KOPT-K1 (cell line): ENCODE data around the gene NR1H3.
"Not testable (repeated sequence)": the region's sequence is repeated elsewhere in the genome, so short reads cannot be mapped to it uniquely, and the experiment has no call there.

Experiments
- H3K27ac ChIP-seq: fragments of 200-600 bp; sonication (generic); 2 replicates; pipeline ENCODE4 v1.5.1; 2016; ENCODE audit warnings: antibody characterized with exemption, mild to moderate bottlenecking, low read depth, low read length; ENCODE audit not compliant: poor library complexity, severe bottlenecking
- H3K36me3 ChIP-seq: fragments of 200-600 bp; sonication (generic); 2 replicates; pipeline ENCODE4 v1.5.1; 2017; ENCODE audit warnings: antibody characterized with exemption, mild to moderate bottlenecking, low read length, moderate library complexity; ENCODE audit not compliant: insufficient read depth
- H3K9me3 ChIP-seq: fragments of 200-600 bp; sonication (generic); 2 replicates; pipeline ENCODE4 v1.5.1; 2017; ENCODE audit warnings: antibody characterized with exemption, low read length, mild to moderate bottlenecking; ENCODE audit not compliant: insufficient read depth, poor library complexity, severe bottlenecking

The NR1H3 gene

GRCh38 chr11:47257517-47258316, at the start of gene NR1H3:
Gene NR1H3 (plus strand): TSS chr11:47257996. CDS start chr11:47259217, 1,221 bp downstream.
- Histone ChIP-seq H3K9me3 (no peaks in the 10 kb centered on the region), H3K27ac (no peak within 1 kb of the TSS), H3K36me3 (no peaks in the 10 kb centered on the region)

GRCh38 chr11:47208008-47208552, 49.7 kb upstream of the NR1H3 start:
- H3K36me3 ChIP-seq, H3K9me3 ChIP-seq, H3K27ac ChIP-seq: not testable (repeated sequence)

- no peaks in the 10 kb centered on the region for H3K36me3 ChIP-seq
- H3K9me3 ChIP-seq, result no peaks in the 10 kb centered on the region
- H3K27ac ChIP-seq, result no peak overlapping the region
These were observed 49.2 kb upstream of the NR1H3 start for GRCh38 chr11:47208628-47209027.

GRCh38 chr11:47212938-47213337, 44.9 kb upstream of the NR1H3 start:
- H3K9me3 ChIP-seq, result no peaks in the 10 kb centered on the region
- H3K36me3 ChIP-seq, result peaks cover 12% of the 10 kb centered on the region
- no peak overlapping the region for H3K27ac ChIP-seq

DNA sequence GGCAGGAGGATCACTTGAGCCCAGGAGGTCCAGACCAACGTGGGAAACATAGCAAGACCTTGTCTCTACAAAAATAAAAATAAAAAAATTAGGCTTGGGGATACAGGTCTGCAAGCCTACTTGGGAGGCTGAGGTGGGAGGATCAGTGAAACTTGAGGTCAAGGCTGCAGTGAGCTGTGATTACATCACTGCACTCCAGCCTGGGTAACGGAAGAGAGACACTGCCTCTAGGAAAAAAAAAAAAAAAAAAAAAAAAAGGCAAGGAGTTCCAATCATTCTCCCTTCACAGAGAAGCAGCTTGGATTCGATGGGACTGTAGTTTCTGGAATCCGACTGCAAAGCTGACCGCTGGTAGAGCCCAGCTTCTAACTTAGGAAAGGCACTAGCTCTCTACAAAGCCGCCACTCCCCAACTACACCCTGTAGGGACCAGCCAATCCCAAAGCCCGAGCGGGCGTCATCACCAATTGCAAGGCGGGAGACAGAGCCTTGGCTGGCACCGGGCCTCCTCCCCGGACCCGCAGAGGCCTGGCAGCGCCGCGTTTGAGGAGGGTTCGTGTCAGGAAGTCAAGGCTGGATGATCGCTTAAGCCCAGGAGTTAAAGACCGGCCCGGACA, 43.7 kb upstream of the NR1H3 start:
- peak overlapping the region; percentile 96 for H3K27ac ChIP-seq
- no peaks in the 10 kb centered on the region for H3K9me3 ChIP-seq
- peaks cover 19% of the 10 kb centered on the region for H3K36me3 ChIP-seq

- Histone ChIP-seq H3K36me3 (peaks cover 33% of the 10 kb centered on the region), H3K27ac (peak overlapping the region; percentile 96), H3K9me3 (no peaks in the 10 kb centered on the region)
These were observed 42.4 kb upstream of the NR1H3 start for GRCh38 chr11:47215366-47215910.

DNA sequence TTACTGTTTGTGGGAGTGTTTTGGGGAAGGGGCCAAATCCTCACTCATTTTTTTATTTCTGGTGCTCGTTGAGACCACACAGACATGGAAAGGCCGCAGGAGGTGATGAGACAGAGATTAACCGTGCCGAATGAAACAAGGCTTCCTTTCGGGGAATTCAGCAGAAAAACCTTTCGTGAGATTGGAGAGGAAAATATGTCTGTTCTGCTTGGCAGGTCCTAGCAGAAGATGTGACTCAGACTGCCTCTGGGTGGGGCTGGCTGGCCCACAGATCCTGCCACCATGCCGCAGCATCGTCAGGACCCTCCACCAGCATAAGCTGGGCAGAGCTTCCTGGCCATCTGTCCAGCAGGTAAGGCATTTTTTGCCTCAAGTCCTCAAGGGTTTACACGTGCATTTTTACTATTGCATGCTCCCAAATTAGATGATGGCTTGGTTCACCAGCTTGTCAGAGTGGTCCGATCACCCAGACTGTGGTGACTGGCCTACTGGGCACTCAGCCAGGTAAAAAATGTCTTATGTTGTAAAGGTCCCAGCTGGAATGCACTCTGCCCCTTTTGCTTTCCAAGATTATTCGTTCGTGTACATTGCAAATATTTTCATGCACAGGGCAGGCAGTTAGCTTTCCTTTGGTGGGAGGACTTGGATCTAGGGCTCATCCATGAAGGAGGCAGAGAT, 41.5 kb upstream of the NR1H3 start:
- Histone ChIP-seq H3K27ac (peak overlapping the region; percentile 96), H3K9me3 (no peaks in the 10 kb centered on the region), H3K36me3 (peaks cover 37% of the 10 kb centered on the region)

DNA sequence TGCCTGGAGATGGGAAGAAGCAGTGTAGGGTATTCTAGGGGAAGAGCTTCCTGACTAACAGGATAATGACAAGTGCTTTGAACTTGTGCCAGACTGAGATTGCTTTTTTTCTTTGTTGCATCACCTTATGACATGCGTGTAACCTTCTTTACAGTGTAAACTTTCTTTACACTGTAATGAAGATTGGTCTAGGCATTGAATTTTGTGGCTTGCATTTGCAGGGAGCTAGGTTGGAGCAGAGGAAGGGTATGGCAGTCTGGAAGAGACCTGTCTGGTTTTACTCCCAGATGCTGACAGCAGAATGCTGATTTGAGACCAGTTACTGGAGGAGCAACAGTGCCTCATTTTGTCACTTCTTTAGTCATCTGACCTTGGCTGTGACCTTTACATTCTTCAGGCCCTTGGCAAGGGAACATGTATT, 37.4 kb upstream of the NR1H3 start:
- Histone ChIP-seq H3K36me3 (peaks cover 62% of the 10 kb centered on the region), H3K9me3 (no peaks in the 10 kb centered on the region), H3K27ac (no peak overlapping the region)

DNA sequence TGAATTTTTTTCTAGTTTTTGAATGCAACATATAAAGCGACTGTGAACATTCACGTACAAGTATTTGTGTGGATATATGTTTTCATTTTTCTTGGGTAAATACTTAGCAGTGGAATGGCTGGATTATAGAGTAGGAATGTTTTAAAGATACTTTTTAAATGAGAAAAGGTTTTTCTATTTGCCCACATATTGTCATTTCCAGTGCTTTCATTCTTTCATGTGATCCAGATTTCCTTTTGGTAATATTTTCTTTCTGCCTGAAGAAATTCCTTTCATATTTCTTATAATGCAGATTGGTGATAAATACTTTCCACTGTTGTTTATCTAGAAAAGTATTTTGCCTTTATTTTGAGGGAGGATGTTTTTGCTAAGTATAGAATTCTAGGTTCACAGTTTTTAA, 35.1 kb upstream of the NR1H3 start:
- Histone ChIP-seq H3K27ac (no peak overlapping the region), H3K9me3 (no peaks in the 10 kb centered on the region), H3K36me3 (peaks cover 76% of the 10 kb centered on the region)

- Histone ChIP-seq H3K9me3 (no peaks in the 10 kb centered on the region), H3K27ac (no peak overlapping the region), H3K36me3 (peaks cover 80% of the 10 kb centered on the region)
These were observed 32.0 kb upstream of the NR1H3 start for GRCh38 chr11:47225552-47226400.

GRCh38 chr11:47229161-47229560, 28.6 kb upstream of the NR1H3 start:
- Histone ChIP-seq H3K27ac (no peak overlapping the region), H3K36me3 (peaks cover 76% of the 10 kb centered on the region), H3K9me3 (no peaks in the 10 kb centered on the region)

DNA sequence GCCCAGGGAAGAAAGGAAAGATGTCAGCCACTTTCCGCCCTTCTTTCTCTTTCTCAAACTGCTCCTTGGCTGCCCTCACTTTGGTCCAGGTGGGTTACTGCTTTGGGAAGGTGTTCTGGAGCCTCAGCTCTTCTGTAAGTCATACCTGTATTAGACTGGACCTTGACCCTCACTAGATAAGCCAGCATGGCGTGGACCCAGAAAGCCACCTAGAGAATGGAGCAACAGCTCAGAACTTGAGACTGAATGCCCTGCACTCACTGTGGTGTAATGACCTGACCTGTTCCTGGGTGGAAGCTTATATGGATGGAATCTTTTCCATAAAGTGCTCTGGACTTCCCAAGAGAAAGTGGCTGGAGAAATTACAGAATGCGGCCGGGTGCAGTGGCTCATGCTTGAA, 24.7 kb upstream of the NR1H3 start:
- no peaks in the 10 kb centered on the region for H3K9me3 ChIP-seq
- H3K36me3 ChIP-seq, result peaks cover 84% of the 10 kb centered on the region
- no peak overlapping the region for H3K27ac ChIP-seq

- H3K27ac ChIP-seq, result no peak overlapping the region
- peaks cover 84% of the 10 kb centered on the region for H3K36me3 ChIP-seq
- H3K9me3 ChIP-seq, result no peaks in the 10 kb centered on the region
These were observed 23.7 kb upstream of the NR1H3 start for GRCh38 chr11:47233989-47234668.

DNA sequence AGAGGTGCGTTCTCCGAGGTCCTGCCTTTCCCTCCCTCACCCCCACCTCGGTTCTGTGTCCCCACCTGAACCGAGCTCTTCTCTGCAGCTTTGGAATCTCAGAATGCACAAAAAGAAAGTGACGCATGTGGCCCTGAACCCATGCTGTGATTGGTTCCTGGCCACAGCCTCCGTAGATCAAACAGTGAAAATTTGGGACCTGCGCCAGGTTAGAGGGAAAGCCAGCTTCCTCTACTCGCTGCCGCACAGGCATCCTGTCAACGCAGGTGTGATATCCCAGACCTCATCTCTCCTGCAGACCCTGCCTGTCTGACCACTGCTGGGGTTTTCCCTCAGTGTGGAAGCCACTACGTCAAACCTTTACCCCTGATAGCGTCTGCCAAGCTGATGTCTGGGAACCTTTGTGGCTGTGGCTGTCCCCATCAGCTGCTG, 23.1 kb upstream of the NR1H3 start:
- Histone ChIP-seq H3K27ac (no peak overlapping the region), H3K36me3 (peaks cover 84% of the 10 kb centered on the region), H3K9me3 (no peaks in the 10 kb centered on the region)
